ENCODE results near the gene SERPINB2. TPM values are rescaled to one million over a fixed set of nuclear protein-coding genes. Genes with fewer than 3 reads are reported as not detected.

The SERPINB2 gene
- total RNA-seq, 1 donor from 2014 or later, result not detected

DNA sequence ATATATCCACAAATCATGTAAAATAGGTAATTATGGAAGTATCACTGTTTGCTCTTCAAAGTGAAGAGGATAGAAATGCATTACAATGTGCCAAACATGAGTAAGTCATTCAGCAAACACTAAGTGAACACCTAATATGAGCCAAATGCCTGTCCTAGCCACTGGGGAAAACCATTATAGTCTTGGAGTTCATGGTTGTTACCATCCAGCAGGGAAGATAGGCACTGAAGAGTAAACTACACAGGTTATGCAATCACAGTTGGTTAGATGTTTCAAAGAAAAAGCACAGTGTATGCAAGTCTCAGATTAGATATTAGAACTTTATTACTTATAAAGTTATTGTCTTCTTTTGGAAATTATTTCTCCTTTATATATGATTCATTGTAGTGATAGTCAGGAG lies 3.9 kb upstream of the SERPINB2 start:
- no peaks in the 10 kb centered on the region for H3K36me3 ChIP-seq
- Mint-ChIP-seq H3K4me3 (no peak overlapping the region), H3K4me1 (no peaks in the 10 kb centered on the region), H3K27ac (no peak overlapping the region), H3K36me3 (no peaks in the 10 kb centered on the region), H3K9me3 (no peaks in the 10 kb centered on the region), H3K27me3 (ENCODE audit: insufficient read depth, low read depth) (no peaks in the 10 kb centered on the region)
- H3K4me3 ChIP-seq, result no peak overlapping the region
- TF ChIP-seq EZH2phosphoT487 (IDR thresholded peaks at IDR 0.05), result no peak
- H3K27me3 ChIP-seq, result no peaks in the 10 kb centered on the region
- H3F3A ChIP-seq (ENCODE audit: low read depth), result no peaks in the 10 kb centered on the region
- no peaks in the 10 kb centered on the region for H3K9me3 ChIP-seq (ENCODE audit: low read depth)
- no peaks in the 10 kb centered on the region for H3K4me1 ChIP-seq
- no peak overlapping the region for H2AFZ ChIP-seq (replicated peaks)
- H3K27ac ChIP-seq, result no peak overlapping the region
- no peak for DNase-seq (ENCODE audit: low spot score)
- H3K9ac ChIP-seq, result no peak overlapping the region
- H3K79me2 ChIP-seq (ENCODE audit: low read depth), result no peaks in the 10 kb centered on the region
- H4K20me1 ChIP-seq (ENCODE audit: low read depth), result no peaks in the 10 kb centered on the region
- no peak overlapping the region for H3K4me2 ChIP-seq

- H3K9me3 ChIP-seq (ENCODE audit: low read depth), result no peaks in the 10 kb centered on the region
- H3K27ac ChIP-seq, result no peak overlapping the region
- no peak overlapping the region for H3K4me3 ChIP-seq
- no peaks in the 10 kb centered on the region for H3K27me3 ChIP-seq
- no peaks in the 10 kb centered on the region for H3K27me3 Mint-ChIP-seq (ENCODE audit: insufficient read depth, low read depth)
- H3K79me2 ChIP-seq (ENCODE audit: low read depth), result no peaks in the 10 kb centered on the region
- H3K4me1 ChIP-seq, result no peaks in the 10 kb centered on the region
- no peaks in the 10 kb centered on the region for H3K9me3 Mint-ChIP-seq
- DNase-seq (ENCODE audit: low spot score), result no peak
- H3K4me2 ChIP-seq, result no peak overlapping the region
- H4K20me1 ChIP-seq (ENCODE audit: low read depth), result no peaks in the 10 kb centered on the region
- no peak overlapping the region for H3K9ac ChIP-seq
- TF ChIP-seq EZH2phosphoT487 (IDR thresholded peaks at IDR 0.05) (no peak), EZH2 (IDR thresholded peaks at IDR 0.05) (no peak), CTCF (IDR thresholded peaks at IDR 0.05) (no peak)
- no peak overlapping the region for H3K27ac Mint-ChIP-seq
- no peak overlapping the region for H2AFZ ChIP-seq (replicated peaks)
- H3F3A ChIP-seq (ENCODE audit: low read depth), result no peaks in the 10 kb centered on the region
- no peaks in the 10 kb centered on the region for H3K36me3 ChIP-seq
- H3K4me1 Mint-ChIP-seq, result no peaks in the 10 kb centered on the region
- no peak overlapping the region for H3K4me3 Mint-ChIP-seq
- H3K36me3 Mint-ChIP-seq, result no peaks in the 10 kb centered on the region
These were observed 1.1 kb downstream of the SERPINB2 start for GRCh38 chr18:63888470-63889190.

DNA sequence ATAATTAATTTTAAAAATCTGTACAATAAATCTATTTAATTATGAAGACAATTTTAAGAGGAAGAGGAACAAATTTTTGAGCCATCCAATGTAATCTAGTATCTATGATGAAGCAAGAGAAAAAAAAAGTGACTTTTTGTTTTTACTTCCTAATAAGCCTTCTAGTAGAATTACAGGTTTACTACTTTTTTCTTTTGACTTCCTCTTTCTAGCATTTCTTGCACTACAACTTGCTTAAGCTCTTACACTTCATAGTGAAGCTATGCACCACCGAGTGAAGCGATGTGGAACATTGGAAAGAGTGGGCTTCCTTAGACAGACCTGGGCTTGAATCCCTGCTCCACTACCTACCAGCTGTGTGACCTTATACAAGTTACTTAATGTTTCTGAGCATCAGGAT lies 2.1 kb downstream of the SERPINB2 start:
- H3K79me2 ChIP-seq (ENCODE audit: low read depth), result no peaks in the 10 kb centered on the region
- no peak for TF ChIP-seq CTCF (IDR thresholded peaks at IDR 0.05)
- TF ChIP-seq EZH2phosphoT487 (IDR thresholded peaks at IDR 0.05), result no peak
- TF ChIP-seq EZH2 (IDR thresholded peaks at IDR 0.05), result no peak
- no peaks in the 10 kb centered on the region for H3F3A ChIP-seq (ENCODE audit: low read depth)
- Mint-ChIP-seq H3K9me3 (no peaks in the 10 kb centered on the region), H3K4me1 (no peaks in the 10 kb centered on the region), H3K27me3 (ENCODE audit: insufficient read depth, low read depth) (no peaks in the 10 kb centered on the region), H3K4me3 (no peak overlapping the region), H3K36me3 (no peaks in the 10 kb centered on the region), H3K27ac (no peak overlapping the region)
- no peak overlapping the region for H3K4me3 ChIP-seq
- no peak overlapping the region for H3K27ac ChIP-seq
- no peaks in the 10 kb centered on the region for H3K36me3 ChIP-seq
- DNase-seq (ENCODE audit: low spot score), result no peak
- H3K27me3 ChIP-seq, result no peaks in the 10 kb centered on the region
- H4K20me1 ChIP-seq (ENCODE audit: low read depth), result no peaks in the 10 kb centered on the region
- no peak overlapping the region for H3K9ac ChIP-seq
- no peak overlapping the region for H2AFZ ChIP-seq (replicated peaks)
- H3K9me3 ChIP-seq (ENCODE audit: low read depth), result no peaks in the 10 kb centered on the region
- H3K4me1 ChIP-seq, result no peaks in the 10 kb centered on the region
- no peak overlapping the region for H3K4me2 ChIP-seq

DNA sequence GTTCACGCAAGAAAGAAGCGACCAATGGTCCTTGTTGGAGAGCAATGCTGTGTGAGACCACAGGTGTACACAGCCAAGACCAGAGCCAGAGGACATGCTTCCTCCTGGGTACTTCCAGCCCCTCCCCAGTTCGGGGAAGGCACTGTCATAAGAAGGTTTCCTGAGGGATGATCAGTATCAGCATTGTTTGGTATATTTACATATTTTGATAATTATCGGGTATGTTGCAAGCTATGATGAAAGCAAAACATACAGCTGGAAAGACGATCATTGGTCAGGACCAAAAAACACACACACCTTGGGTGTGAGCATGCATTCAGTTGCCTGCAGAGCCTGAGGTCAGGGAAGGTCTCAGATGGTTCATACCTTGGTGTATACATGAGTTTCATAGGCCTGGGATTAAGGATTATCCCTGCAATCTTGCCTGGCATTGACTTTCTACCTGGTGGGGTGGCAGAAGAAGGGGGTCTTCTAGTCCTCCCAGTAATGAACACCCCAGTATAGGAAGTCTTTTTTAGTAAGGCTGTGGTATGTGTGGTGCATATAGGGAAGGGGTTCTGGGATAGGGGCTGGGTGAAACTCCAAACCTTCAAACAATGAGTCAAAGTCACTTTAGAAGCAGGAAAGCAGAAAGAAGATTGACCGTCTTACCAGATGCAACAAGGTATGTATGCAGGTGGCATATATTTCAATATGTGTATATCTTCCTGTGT lies 2.9 kb downstream of the SERPINB2 start:
- Mint-ChIP-seq H3K4me3 (no peak overlapping the region), H3K27me3 (ENCODE audit: insufficient read depth, low read depth) (no peaks in the 10 kb centered on the region), H3K9me3 (no peaks in the 10 kb centered on the region), H3K4me1 (no peaks in the 10 kb centered on the region), H3K27ac (no peak overlapping the region), H3K36me3 (no peaks in the 10 kb centered on the region)
- no peaks in the 10 kb centered on the region for H3K36me3 ChIP-seq
- no peaks in the 10 kb centered on the region for H3K4me1 ChIP-seq
- H3K4me3 ChIP-seq, result no peak overlapping the region
- H3K27me3 ChIP-seq, result no peaks in the 10 kb centered on the region
- H3K79me2 ChIP-seq (ENCODE audit: low read depth), result no peaks in the 10 kb centered on the region
- no peak overlapping the region for H3K27ac ChIP-seq
- no peaks in the 10 kb centered on the region for H3F3A ChIP-seq (ENCODE audit: low read depth)
- no peak overlapping the region for H3K9ac ChIP-seq
- DNase-seq (ENCODE audit: low spot score), result no peak
- TF ChIP-seq CTCF (IDR thresholded peaks at IDR 0.05) (no peak), EZH2 (IDR thresholded peaks at IDR 0.05) (no peak), EZH2phosphoT487 (IDR thresholded peaks at IDR 0.05) (no peak)
- H3K9me3 ChIP-seq (ENCODE audit: low read depth), result no peaks in the 10 kb centered on the region
- H3K4me2 ChIP-seq, result no peak overlapping the region
- H2AFZ ChIP-seq (replicated peaks), result no peak overlapping the region
- H4K20me1 ChIP-seq (ENCODE audit: low read depth), result no peaks in the 10 kb centered on the region
